HG03039 (cell line): ENCODE results near the gene PFDN1.
"Not testable (repeated sequence)": the region's sequence is repeated elsewhere in the genome, so short reads cannot be mapped to it uniquely, and the experiment has no call there.

Experiments used
- ATAC-seq: cut with Tn5 transposase; IDR thresholded peaks from one replicate; pipeline ENCODE4 v1.9.1; 2021; ENCODE audit warnings: mild to moderate bottlenecking, moderate library complexity; ENCODE audit not compliant: unreplicated experiment

PFDN1 gene

GRCh38 chr5:140217299-140218026 lies 85.4 kb downstream of the PFDN1 start:
- no peak for ATAC-seq

DNA sequence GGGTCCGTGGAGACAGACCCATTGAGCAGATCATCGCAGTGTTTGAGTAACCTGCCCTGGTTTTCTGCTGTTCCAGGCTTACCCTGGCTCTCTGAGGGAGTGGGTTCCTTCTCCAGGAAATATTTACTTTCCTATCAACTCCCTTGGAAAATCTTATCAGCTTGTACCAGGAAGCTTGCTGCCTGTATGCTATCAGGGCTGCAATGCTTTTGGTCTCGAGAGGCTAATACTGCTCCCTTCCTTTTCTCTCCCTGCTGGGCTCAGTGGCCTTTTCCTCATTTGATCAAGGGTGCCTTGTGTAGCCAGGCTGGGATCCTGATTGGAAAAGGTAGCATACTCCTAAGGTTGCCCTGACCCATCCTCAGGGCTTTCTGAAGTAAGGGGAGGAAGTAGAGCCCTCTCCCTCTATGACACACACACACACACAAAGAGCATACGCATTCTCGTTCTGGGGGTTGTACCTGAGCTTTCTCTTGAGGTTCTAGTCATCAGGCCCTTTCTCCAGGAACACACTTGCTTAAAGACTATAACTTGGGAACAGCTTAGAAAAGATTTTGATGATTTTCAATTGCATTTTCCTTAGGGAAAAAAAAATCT lies 86.3 kb downstream of the PFDN1 start:
- no peak for ATAC-seq

- ATAC-seq: no peak
Observed at GRCh38 chr5:140215276-140215675, 87.6 kb downstream of the PFDN1 start.

DNA sequence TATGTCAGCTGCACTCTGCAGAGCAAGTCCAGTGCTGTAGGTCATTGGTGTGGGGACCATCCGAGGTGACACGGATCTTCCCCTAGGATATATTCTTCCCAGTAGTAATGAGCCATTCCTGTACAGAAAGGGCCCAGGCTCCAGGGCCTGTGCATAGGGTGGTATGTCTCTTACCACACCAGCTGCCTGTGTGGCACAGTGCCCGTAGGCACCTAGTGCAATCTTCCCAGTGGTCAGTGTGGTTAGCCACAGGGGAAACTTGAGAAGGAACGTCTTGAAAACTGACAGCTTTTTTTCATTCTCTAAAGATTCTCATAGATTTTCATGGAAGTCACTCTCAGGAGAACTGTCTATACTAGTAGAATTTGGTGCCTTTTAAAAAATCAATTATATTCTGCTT lies 88.1 kb downstream of the PFDN1 start:
- ATAC-seq: no peak

GRCh38 chr5:140213370-140213983 lies 89.4 kb downstream of the PFDN1 start:
- ATAC-seq: peak; percentile 71

DNA sequence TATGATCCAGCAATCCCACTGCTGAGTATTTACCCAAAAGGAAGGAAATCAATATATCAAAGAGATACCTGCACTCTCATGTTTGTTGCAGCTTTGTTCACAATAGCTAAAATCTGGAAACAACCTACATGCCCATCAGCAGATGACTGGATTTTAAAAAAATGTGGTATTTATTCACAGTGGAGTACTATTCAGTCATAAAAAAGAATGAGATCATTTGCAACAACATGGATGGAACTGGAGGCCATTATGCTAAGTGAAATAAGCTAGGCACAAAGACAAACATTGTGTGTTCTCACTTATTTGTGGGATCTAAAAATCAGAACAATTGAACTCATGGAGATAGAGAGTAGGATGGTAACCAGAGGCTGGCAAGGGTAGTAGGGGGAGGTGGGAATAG lies 94.8 kb downstream of the PFDN1 start:
- ATAC-seq: no peak

DNA sequence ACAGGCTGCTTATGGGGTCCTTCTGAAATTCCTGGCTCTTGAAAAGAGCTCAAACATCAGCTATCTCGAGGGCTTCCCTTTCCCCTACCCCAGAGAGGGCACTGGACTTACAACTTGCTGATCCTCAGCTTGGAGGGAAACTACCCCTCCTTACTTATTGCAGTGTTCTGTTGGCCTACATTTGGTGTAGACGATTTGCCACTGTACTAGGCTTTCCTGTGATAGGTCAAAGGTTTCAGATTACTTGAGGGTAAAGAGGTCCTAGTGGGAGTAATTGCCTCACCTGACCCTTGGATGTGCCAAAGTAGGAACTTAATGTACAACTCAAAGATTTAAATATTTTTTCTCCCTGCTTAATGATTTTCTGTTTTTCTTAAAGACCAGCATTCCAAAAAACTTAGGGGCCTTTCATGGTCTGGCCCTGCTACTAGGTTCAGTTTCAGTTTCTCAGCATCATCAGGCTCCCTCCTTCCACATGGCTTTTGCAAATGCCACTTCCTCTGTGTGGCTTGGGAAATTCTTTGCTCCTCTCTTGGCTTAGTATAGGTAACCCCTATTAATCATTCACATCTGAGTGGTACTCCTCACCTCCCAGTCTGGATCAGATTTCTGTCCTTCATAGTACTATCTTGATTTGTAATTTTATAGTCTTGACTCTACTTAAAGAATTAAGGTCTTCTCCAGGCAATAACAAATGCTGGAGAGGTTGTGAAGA lies 95.5 kb downstream of the PFDN1 start:
- no peak for ATAC-seq

DNA sequence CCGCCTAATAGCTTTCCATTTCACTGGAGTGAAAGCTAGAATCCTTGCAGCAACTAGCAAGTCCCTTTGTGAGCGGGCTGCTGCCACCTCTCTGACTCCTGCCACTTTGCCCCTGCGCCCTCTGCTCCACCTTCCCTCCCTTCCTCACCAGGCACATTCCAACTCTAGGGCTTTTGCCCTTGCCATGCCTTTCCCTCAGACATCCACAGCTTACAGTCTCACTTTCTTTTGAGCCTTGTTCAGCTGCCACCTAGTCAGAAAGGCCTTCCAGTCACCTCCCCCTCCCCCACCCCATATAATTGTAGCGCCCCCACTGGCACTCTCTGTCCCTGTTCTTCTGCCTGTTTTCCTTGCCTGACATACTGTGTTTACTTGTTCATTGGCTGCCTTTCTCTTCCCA lies 96.9 kb downstream of the PFDN1 start:
- ATAC-seq: no peak

GRCh38 chr5:140205216-140205615 lies 97.7 kb downstream of the PFDN1 start:
- ATAC-seq: no peak

GRCh38 chr5:140202610-140203009 lies 100.3 kb downstream of the PFDN1 start:
- no peak for ATAC-seq

- no peak for ATAC-seq
Observed at GRCh38 chr5:140202078-140202477, 100.8 kb downstream of the PFDN1 start.

DNA sequence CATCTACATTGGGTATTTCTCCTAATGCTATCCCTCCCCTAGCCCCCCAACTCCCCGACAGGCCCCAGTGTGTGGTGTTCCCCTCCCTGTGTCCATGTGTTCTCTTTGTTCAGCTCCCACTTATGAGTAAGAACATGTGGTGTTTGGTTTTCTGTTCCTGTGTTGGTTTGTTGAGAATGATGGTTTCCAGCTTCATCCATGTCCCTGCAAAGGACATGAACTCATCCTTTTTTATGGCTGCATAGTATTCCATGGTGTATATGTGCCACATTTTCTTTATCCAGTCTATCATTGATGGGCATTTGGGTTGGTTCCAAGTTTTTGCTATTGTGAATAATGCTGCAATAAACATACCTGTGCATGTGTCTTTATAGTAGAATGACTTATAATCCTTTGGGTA lies 104.0 kb downstream of the PFDN1 start:
- not testable (repeated sequence) for ATAC-seq

- no peak for ATAC-seq
Observed at GRCh38 chr5:140197023-140197422, 105.9 kb downstream of the PFDN1 start.

GRCh38 chr5:140196115-140196814 lies 106.6 kb downstream of the PFDN1 start:
- no peak for ATAC-seq
